Measurements from ENCODE around the gene NPPC. TPM values are rescaled to one million over a fixed set of nuclear protein-coding genes. Genes with fewer than 3 reads are reported as not detected.

The NPPC gene
- total RNA-seq, 1 experiment from 2014 or later = not detected

- TF ChIP-seq, protein P1, sequence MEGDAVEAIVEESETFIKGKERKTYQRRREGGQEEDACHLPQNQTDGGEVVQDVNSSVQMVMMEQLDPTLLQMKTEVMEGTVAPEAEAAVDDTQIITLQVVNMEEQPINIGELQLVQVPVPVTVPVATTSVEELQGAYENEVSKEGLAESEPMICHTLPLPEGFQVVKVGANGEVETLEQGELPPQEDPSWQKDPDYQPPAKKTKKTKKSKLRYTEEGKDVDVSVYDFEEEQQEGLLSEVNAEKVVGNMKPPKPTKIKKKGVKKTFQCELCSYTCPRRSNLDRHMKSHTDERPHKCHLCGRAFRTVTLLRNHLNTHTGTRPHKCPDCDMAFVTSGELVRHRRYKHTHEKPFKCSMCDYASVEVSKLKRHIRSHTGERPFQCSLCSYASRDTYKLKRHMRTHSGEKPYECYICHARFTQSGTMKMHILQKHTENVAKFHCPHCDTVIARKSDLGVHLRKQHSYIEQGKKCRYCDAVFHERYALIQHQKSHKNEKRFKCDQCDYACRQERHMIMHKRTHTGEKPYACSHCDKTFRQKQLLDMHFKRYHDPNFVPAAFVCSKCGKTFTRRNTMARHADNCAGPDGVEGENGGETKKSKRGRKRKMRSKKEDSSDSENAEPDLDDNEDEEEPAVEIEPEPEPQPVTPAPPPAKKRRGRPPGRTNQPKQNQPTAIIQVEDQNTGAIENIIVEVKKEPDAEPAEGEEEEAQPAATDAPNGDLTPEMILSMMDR (conservative IDR thresholded peaks at IDR 0.05) = peak; percentile 47; the same call in 1 of the 2 replicates
- TF ChIP-seq EZH2 (IDR thresholded peaks at IDR 0.05; ENCODE audit: low read depth) = no peak
- no peaks in the 10 kb centered on the region for H3K79me2 ChIP-seq (ENCODE audit: low read depth)
- no peaks in the 10 kb centered on the region for H3K4me1 ChIP-seq (replicated peaks; ENCODE audit: insufficient read depth)
- no peak for DNase-seq
- ChIA-PET POLR2A (ENCODE audit: unreplicated experiment) (no interaction called here), CTCF (interaction anchor here (0.5 kb wide), 1 partner anchor 11 kb away, joined by 4 read pairs; no protein-coding TSS in a partner anchor)
- no peak overlapping the region for H3K4me3 ChIP-seq
- H4K20me1 ChIP-seq (ENCODE audit: insufficient read depth) = no peaks in the 10 kb centered on the region; the same call in 1 of the 2 replicates
- no TSS peak for BruUV-seq (replicated peaks)
- H3F3A ChIP-seq (ENCODE audit: insufficient read depth, low read depth) = no peaks in the 10 kb centered on the region
- intact Hi-C loops (cut with micrococcal nuclease; ENCODE audit: unreplicated experiment) = loop anchor here (5.0 kb wide), 1 partner anchor 512 kb away; no protein-coding TSS in a partner anchor
- no peak overlapping the region for H3K27ac ChIP-seq
- H3K27me3 ChIP-seq (ENCODE audit: insufficient read depth, low read depth) = peaks cover 12% of the 10 kb centered on the region
- no peaks in the 10 kb centered on the region for H3K9me2 ChIP-seq (ENCODE audit: insufficient read depth)
- H3K9me3 ChIP-seq (ENCODE audit: insufficient read depth, low read depth) = no peaks in the 10 kb centered on the region
- no peak overlapping the region for H3K4me2 ChIP-seq
- no peaks in the 10 kb centered on the region for H3K36me3 ChIP-seq (ENCODE audit: low read depth)
- H2AFZ ChIP-seq = no peak overlapping the region
Measured at GRCh38 chr2:231929961-231930592, 3.9 kb upstream of the NPPC start.

- CTCF ChIA-PET = no interaction called here
- no TSS peak for BruUV-seq (replicated peaks)
- DNase-seq = no peak
- Histone ChIP-seq H3K9me2 (ENCODE audit: insufficient read depth) (no peaks in the 10 kb centered on the region), H3K4me2 (no peak overlapping the region), H3K27me3 (ENCODE audit: insufficient read depth, low read depth) (peaks cover 22% of the 10 kb centered on the region), H3K4me3 (no peak overlapping the region), H3K79me2 (ENCODE audit: low read depth) (no peaks in the 10 kb centered on the region), H3K4me1 (replicated peaks; ENCODE audit: insufficient read depth) (no peaks in the 10 kb centered on the region), H3F3A (ENCODE audit: insufficient read depth, low read depth) (no peaks in the 10 kb centered on the region), H2AFZ (no peak overlapping the region), H3K36me3 (ENCODE audit: low read depth) (no peaks in the 10 kb centered on the region), H4K20me1 (ENCODE audit: insufficient read depth) (no peaks in the 10 kb centered on the region; the same call in 1 of the 2 replicates), H3K9me3 (ENCODE audit: insufficient read depth, low read depth) (no peaks in the 10 kb centered on the region), H3K27ac (no peak overlapping the region)
- intact Hi-C loops (cut with micrococcal nuclease; ENCODE audit: unreplicated experiment) = loop anchor here (5.0 kb wide), 1 partner anchor 513 kb away; no protein-coding TSS in a partner anchor
- POLR2A ChIA-PET (ENCODE audit: unreplicated experiment) = no interaction called here
- TF ChIP-seq, protein P1 (conservative IDR thresholded peaks at IDR 0.05) = no peak
- TF ChIP-seq EZH2 (IDR thresholded peaks at IDR 0.05; ENCODE audit: low read depth) = no peak
Measured at GRCh38 chr2:231928901-231929725, 2.9 kb upstream of the NPPC start.

DNA sequence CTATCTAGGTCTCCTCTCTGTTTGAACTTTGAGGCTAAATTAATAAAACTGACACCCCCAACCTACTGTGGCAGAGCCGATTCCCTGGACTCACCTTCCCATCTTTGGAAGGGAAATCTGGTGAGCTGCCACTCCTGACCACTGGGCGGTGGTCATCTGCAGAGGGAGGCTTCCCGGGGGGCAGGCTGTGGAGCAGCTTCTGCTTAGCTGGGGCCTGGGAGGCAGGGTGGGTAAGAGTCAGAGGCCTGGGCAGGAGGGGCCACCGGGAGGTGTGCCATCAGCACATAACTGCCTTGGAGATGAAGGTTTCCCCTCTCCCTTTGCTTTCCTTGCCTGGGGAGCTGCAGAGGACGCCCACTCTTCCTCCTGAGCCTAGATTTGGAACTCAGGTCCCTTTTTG lies 2.3 kb upstream of the NPPC start:
- Histone ChIP-seq H4K20me1 (ENCODE audit: insufficient read depth) (no peaks in the 10 kb centered on the region; the same call in 1 of the 2 replicates), H3K4me3 (no peak overlapping the region), H3K9me2 (ENCODE audit: insufficient read depth) (no peaks in the 10 kb centered on the region), H3K4me1 (replicated peaks; ENCODE audit: insufficient read depth) (no peaks in the 10 kb centered on the region), H3K27ac (no peak overlapping the region), H3K27me3 (ENCODE audit: insufficient read depth, low read depth) (peaks cover 28% of the 10 kb centered on the region), H3K4me2 (no peak overlapping the region), H3K36me3 (ENCODE audit: low read depth) (no peaks in the 10 kb centered on the region), H2AFZ (no peak overlapping the region), H3F3A (ENCODE audit: insufficient read depth, low read depth) (no peaks in the 10 kb centered on the region), H3K9me3 (ENCODE audit: insufficient read depth, low read depth) (no peaks in the 10 kb centered on the region), H3K79me2 (ENCODE audit: low read depth) (no peaks in the 10 kb centered on the region)
- intact Hi-C loops (cut with micrococcal nuclease; ENCODE audit: unreplicated experiment) = loop anchor here (5.0 kb wide), 1 partner anchor 514 kb away; no protein-coding TSS in a partner anchor
- no peak for DNase-seq
- TF ChIP-seq, protein P1 (conservative IDR thresholded peaks at IDR 0.05) = no peak
- ChIA-PET CTCF (no interaction called here), POLR2A (ENCODE audit: unreplicated experiment) (no interaction called here)
- BruUV-seq (replicated peaks) = no TSS peak

Measured in PC-9 (cell line).